ENCODE measurements around the gene SERHL2. TPM values are rescaled to one million over a fixed set of nuclear protein-coding genes. Genes with fewer than 3 reads are reported as not detected.
"Not testable (repeated sequence)": the region's sequence is repeated elsewhere in the genome, so short reads cannot be mapped to it uniquely, and the experiment has no call there.

SERHL2 gene
- total RNA-seq, 2 experiments from 2014 or later: 0.55 to 0.81 TPM

GRCh38 chr22:42604403-42604802 is 50.6 kb downstream of the SERHL2 start:
- DNase-seq: no peak
- ChIA-PET CTCF (no interaction called here), POLR2A (interaction anchor here (3.8 kb wide), 1 partner anchor 10 kb away, joined by 22 read pairs; the partner anchor contains the start of gene POLDIP3)
- no peak overlapping the region for H3K27ac Mint-ChIP-seq
- no peak overlapping the region for H3K4me3 Mint-ChIP-seq
- H3K4me1 Mint-ChIP-seq: peaks cover 12% of the 10 kb centered on the region
- no peaks in the 10 kb centered on the region for H3K9me3 Mint-ChIP-seq
- peaks cover 55% of the 10 kb centered on the region for H3K36me3 Mint-ChIP-seq (ENCODE audit: low read depth)
- H3K27me3 Mint-ChIP-seq: no peaks in the 10 kb centered on the region

- H3K27me3 Mint-ChIP-seq, H3K27ac Mint-ChIP-seq, CTCF ChIA-PET, DNase-seq, H3K9me3 Mint-ChIP-seq, POLR2A ChIA-PET, H3K4me3 Mint-ChIP-seq: not testable (repeated sequence)
- Mint-ChIP-seq H3K36me3 (ENCODE audit: low read depth) (peaks cover 47% of the 10 kb centered on the region), H3K4me1 (peaks cover 34% of the 10 kb centered on the region)
Measured at GRCh38 chr22:42607641-42608040, 53.9 kb downstream of the SERHL2 start.

GRCh38 chr22:42608136-42608822 is 54.5 kb downstream of the SERHL2 start:
- DNase-seq: no peak
- Mint-ChIP-seq H3K27me3 (no peaks in the 10 kb centered on the region), H3K4me1 (peaks cover 41% of the 10 kb centered on the region), H3K36me3 (ENCODE audit: low read depth) (peaks cover 47% of the 10 kb centered on the region), H3K4me3 (no peak overlapping the region), H3K27ac (no peak overlapping the region), H3K9me3 (no peaks in the 10 kb centered on the region)
- POLR2A ChIA-PET: no interaction called here
- CTCF ChIA-PET: no interaction called here

GRCh38 chr22:42608823-42609361 is 55.1 kb downstream of the SERHL2 start:
- Mint-ChIP-seq H3K27me3 (no peaks in the 10 kb centered on the region), H3K9me3 (no peaks in the 10 kb centered on the region), H3K4me1 (peaks cover 45% of the 10 kb centered on the region), H3K27ac (no peak overlapping the region), H3K36me3 (ENCODE audit: low read depth) (peaks cover 48% of the 10 kb centered on the region), H3K4me3 (no peak overlapping the region)
- POLR2A ChIA-PET: interaction anchor here (0.6 kb wide), 1 partner anchor 920 kb away, joined by 3 read pairs; the partner anchor contains the start of gene SNU13
- CTCF ChIA-PET: no interaction called here
- no peak for DNase-seq

GRCh38 chr22:42610186-42610585 is 56.4 kb downstream of the SERHL2 start:
- no peak for DNase-seq
- Mint-ChIP-seq H3K4me1 (peaks cover 48% of the 10 kb centered on the region), H3K9me3 (no peaks in the 10 kb centered on the region), H3K4me3 (no peak overlapping the region), H3K27me3 (no peaks in the 10 kb centered on the region), H3K27ac (no peak overlapping the region), H3K36me3 (ENCODE audit: low read depth) (peaks cover 51% of the 10 kb centered on the region)
- ChIA-PET POLR2A (interaction anchor here (0.8 to 1.0 kb wide), 2 partner anchors 21 to 28 kb away, joined by 3 read pairs; no protein-coding TSS in a partner anchor), CTCF (no interaction called here)

- Mint-ChIP-seq H3K4me1 (peaks cover 55% of the 10 kb centered on the region), H3K27me3 (no peaks in the 10 kb centered on the region), H3K36me3 (ENCODE audit: low read depth) (peaks cover 47% of the 10 kb centered on the region), H3K9me3 (no peaks in the 10 kb centered on the region), H3K4me3 (no peak overlapping the region), H3K27ac (no peak overlapping the region)
- DNase-seq: no peak
- POLR2A ChIA-PET: interaction anchor here (1.2 to 1.5 kb wide), 2 partner anchors 29 to 30 kb away, joined by 3 to 4 read pairs; no protein-coding TSS in a partner anchor
- CTCF ChIA-PET: no interaction called here
Measured at GRCh38 chr22:42611051-42611450, 57.3 kb downstream of the SERHL2 start.

DNA sequence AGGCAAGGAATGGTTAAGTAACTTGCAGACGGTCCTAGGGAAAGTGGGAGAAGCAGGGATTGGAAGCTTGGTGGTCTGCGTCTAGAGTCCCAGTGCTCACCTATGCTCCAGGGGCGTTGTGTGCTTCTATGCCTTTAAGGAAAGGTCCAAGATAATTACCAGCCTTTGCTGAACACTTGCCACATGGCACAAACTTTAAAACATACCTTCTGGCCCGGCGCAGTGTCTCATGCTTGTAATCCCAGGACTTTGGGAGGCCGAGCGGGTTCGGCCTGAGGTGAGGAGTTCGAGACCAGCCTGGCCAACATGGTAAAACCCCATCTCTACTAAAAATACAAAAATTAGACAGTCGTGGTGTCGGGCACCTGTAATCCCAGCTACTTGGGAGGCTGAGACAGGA is 58.6 kb downstream of the SERHL2 start:
- H3K27me3 Mint-ChIP-seq: no peaks in the 10 kb centered on the region
- DNase-seq: no peak
- H3K27ac Mint-ChIP-seq: no peak overlapping the region
- ChIA-PET CTCF (no interaction called here), POLR2A (interaction anchor here (3.8 kb wide), 1 partner anchor 31 kb away, joined by 47 read pairs; no protein-coding TSS in a partner anchor)
- no peak overlapping the region for H3K4me3 Mint-ChIP-seq
- no peaks in the 10 kb centered on the region for H3K9me3 Mint-ChIP-seq
- H3K36me3 Mint-ChIP-seq (ENCODE audit: low read depth): peaks cover 38% of the 10 kb centered on the region
- H3K4me1 Mint-ChIP-seq: peaks cover 58% of the 10 kb centered on the region

DNA sequence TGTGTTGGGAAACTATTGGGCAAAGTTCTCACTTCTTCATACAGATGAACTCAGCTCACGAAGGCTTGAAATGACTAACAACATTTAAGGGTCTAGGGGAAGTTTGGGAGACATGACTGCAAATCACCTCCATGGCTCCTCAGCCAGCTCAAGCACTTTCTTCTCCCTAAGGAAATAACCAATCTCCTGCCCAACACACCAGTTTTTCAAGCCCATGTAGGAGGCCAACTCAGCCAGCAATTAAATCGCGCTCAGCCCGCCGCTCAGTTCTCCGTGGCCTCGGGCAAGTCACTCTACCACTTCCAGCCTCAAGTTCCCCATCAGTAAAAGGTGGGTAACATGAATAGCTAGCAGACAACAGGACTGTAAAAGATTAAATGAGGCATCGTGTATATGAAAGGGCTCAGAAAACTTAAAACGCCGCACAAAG is 60.1 kb downstream of the SERHL2 start:
- ChIA-PET CTCF (interaction anchor here (1.1 kb wide), 1 partner anchor 32 kb away, joined by 4 read pairs; no protein-coding TSS in a partner anchor), POLR2A (interaction anchor here (0.7 to 4.0 kb wide), 38 partner anchors 9 to 1662 kb away, joined by 3 to 79 read pairs (median 4); partner anchors contain the start of genes ARFGAP3, ATP5MGL, CENPM and CYB5R3)
- DNase-seq: no peak
- Mint-ChIP-seq H3K4me3 (peak overlapping the region; percentile 92), H3K27ac (peak overlapping the region; percentile 95), H3K36me3 (ENCODE audit: low read depth) (peaks cover 28% of the 10 kb centered on the region), H3K9me3 (no peaks in the 10 kb centered on the region), H3K4me1 (peaks cover 58% of the 10 kb centered on the region), H3K27me3 (no peaks in the 10 kb centered on the region)

- Mint-ChIP-seq H3K4me3 (peak within 1 kb of the TSS; percentile 92), H3K27ac (peak within 1 kb of the TSS; percentile 98), H3K27me3 (no peaks in the 10 kb centered on the region), H3K9me3 (no peaks in the 10 kb centered on the region), H3K4me1 (peaks cover 56% of the 10 kb centered on the region), H3K36me3 (ENCODE audit: low read depth) (peaks cover 28% of the 10 kb centered on the region)
- ChIA-PET POLR2A (interaction anchor here (0.7 to 4.0 kb wide), 61 partner anchors 9 to 1663 kb away, joined by 3 to 79 read pairs (median 4); partner anchors contain the start of genes ARFGAP3, ATP5MGL, CENPM and CYB5R3), CTCF (no interaction called here)
- DNase-seq: peak; percentile 99
Measured at GRCh38 chr22:42614312-42615091, 60.7 kb downstream of the SERHL2 start, which contains the start of gene POLDIP3. Gene POLDIP3 (minus strand): TSS chr22:42614883. CDS start chr22:42614857, 26 bp downstream.

- peak; percentile 93 for DNase-seq
- ChIA-PET POLR2A (interaction anchor here (0.7 to 4.0 kb wide), 62 partner anchors 10 to 1026 kb away, joined by 3 to 79 read pairs (median 4); partner anchors contain the start of genes ARFGAP3, ATP5MGL, CENPM and CYB5R3), CTCF (interaction anchor here (0.8 kb wide), 1 partner anchor 10 kb away, joined by 3 read pairs; no protein-coding TSS in a partner anchor)
- H3K27me3 Mint-ChIP-seq: no peaks in the 10 kb centered on the region
- H3K4me3 Mint-ChIP-seq: peak overlapping the region; percentile 87
- peaks cover 25% of the 10 kb centered on the region for H3K36me3 Mint-ChIP-seq (ENCODE audit: low read depth)
- H3K4me1 Mint-ChIP-seq: peaks cover 50% of the 10 kb centered on the region
- H3K9me3 Mint-ChIP-seq: no peaks in the 10 kb centered on the region
- peak overlapping the region; percentile 98 for H3K27ac Mint-ChIP-seq
Measured at GRCh38 chr22:42615092-42615859, 61.5 kb downstream of the SERHL2 start.

DNA sequence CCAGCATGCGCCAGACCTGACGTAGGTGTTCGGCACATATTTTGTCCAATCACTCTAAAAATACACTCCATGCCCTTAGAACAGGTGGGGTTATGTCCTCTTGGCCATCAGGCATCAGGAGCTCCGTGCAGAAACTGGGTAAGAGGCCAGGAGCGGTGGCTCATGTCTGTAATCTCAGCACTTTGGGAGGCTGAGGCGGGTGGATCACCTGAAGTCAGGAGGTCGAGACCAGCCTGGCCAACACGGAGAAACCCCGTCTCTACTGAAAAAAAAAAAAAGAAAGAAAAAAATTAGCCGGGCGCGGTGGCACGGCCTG is 62.1 kb downstream of the SERHL2 start:
- H3K4me1 Mint-ChIP-seq: peaks cover 46% of the 10 kb centered on the region
- H3K9me3 Mint-ChIP-seq: not testable (repeated sequence)
- CTCF ChIA-PET: interaction anchor here (0.8 kb wide), 1 partner anchor 9 kb away, joined by 3 read pairs; no protein-coding TSS in a partner anchor

More for the DNA sequence above, 62.1 kb downstream of the SERHL2 start:
- DNase-seq, H3K27me3 Mint-ChIP-seq: not testable (repeated sequence)
- POLR2A ChIA-PET: interaction anchor here (0.7 to 4.0 kb wide), 42 partner anchors 10 to 1026 kb away, joined by 3 to 79 read pairs (median 6); partner anchors contain the start of genes ARFGAP3, ATP5MGL, CYB5R3 and MCAT
- Mint-ChIP-seq H3K4me3 (peak overlapping the region; percentile 87), H3K36me3 (ENCODE audit: low read depth) (peaks cover 24% of the 10 kb centered on the region), H3K27ac (peak overlapping the region; percentile 98)

Measured in activated CD4-positive, alpha-beta memory T cell treated with anti-CD3 and anti-CD28 coated beads, Interleukin-2, amount 10 ng/mL, durations not matched to agents 7 days and 5 days (primary cell).